Upper lobe of right lung (tissue), 1 donor: ENCODE measurements around the gene MON1A. TPM values are rescaled to one million over a fixed set of nuclear protein-coding genes. Genes with fewer than 3 reads are reported as not detected.

Source experiments
- ATAC-seq: fragments of 200-7000 bp; cut with Tn5 transposase; one replicate; pipeline ENCODE4 v1.9.1; 2020; ENCODE audit warnings: mild to moderate bottlenecking, moderate library complexity
- DNase-seq: peaks from one replicate; pipeline ENCODE4 v3.0.0-alpha.2; 2020
- H3K27ac ChIP-seq: fragments of 200-600 bp; one replicate; pipeline ENCODE4 v1.8.0; 2022
- H3K27me3 ChIP-seq: fragments of 200-600 bp; one replicate; pipeline ENCODE4 v1.8.0; 2022; ENCODE audit warnings: mild to moderate bottlenecking
- H3K36me3 ChIP-seq: fragments of 200-600 bp; one replicate; pipeline ENCODE4 v1.8.0; 2022
- H3K4me1 ChIP-seq: fragments of 200-600 bp; one replicate; pipeline ENCODE4 v1.8.0; 2022
- H3K4me3 ChIP-seq: fragments of 200-600 bp; one replicate; pipeline ENCODE4 v1.8.0; 2022; ENCODE audit warnings: mild to moderate bottlenecking
- H3K9me3 ChIP-seq: fragments of 200-600 bp; one replicate; pipeline ENCODE4 v1.8.0; 2022
- intact Hi-C: fragments of 100-400 bp; cut with DNase I; formaldehyde crosslinking; loops from one replicate; pipeline ENCODE4 v1.11.0; 2022
- long read RNA-seq: library from polyadenylated mRNA; unstranded; transcript quantifications from one replicate; pipeline ENCODE4 v2.0.0, GENCODE V29; 2021
- total RNA-seq: library from RNA; stranded (reverse); fragmentation: NEBNext Ultra II Directional; extraction: Animal tissue kit (Norgen Biotek cat#: 25700); gene quantifications from one replicate; pipeline ENCODE4 v1.2.1, GENCODE V29; 2021
- TF ChIP-seq, protein P1 (sequence below): fragments of 200-600 bp; IDR thresholded peaks from one replicate; pipeline ENCODE4 v1.8.0; 2022; ENCODE audit warnings: antibody characterized with exemption
- donor health status: DM: no; HTN: yes; CAD: no; lungs with severe emphysema.

MON1A gene, protein sequence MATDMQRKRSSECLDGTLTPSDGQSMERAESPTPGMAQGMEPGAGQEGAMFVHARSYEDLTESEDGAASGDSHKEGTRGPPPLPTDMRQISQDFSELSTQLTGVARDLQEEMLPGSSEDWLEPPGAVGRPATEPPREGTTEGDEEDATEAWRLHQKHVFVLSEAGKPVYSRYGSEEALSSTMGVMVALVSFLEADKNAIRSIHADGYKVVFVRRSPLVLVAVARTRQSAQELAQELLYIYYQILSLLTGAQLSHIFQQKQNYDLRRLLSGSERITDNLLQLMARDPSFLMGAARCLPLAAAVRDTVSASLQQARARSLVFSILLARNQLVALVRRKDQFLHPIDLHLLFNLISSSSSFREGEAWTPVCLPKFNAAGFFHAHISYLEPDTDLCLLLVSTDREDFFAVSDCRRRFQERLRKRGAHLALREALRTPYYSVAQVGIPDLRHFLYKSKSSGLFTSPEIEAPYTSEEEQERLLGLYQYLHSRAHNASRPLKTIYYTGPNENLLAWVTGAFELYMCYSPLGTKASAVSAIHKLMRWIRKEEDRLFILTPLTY
- 10.2 TPM for total RNA-seq
- long read RNA-seq, transcript MON1A-201 (6 exons, 2,370 nt) = major isoform, 23 of 36 reads
- long read RNA-seq, partial matches to known transcripts = 4 of 36 reads
- long read RNA-seq, other reads (novel, unspliced or antisense) = 3 of 36 reads

DNA sequence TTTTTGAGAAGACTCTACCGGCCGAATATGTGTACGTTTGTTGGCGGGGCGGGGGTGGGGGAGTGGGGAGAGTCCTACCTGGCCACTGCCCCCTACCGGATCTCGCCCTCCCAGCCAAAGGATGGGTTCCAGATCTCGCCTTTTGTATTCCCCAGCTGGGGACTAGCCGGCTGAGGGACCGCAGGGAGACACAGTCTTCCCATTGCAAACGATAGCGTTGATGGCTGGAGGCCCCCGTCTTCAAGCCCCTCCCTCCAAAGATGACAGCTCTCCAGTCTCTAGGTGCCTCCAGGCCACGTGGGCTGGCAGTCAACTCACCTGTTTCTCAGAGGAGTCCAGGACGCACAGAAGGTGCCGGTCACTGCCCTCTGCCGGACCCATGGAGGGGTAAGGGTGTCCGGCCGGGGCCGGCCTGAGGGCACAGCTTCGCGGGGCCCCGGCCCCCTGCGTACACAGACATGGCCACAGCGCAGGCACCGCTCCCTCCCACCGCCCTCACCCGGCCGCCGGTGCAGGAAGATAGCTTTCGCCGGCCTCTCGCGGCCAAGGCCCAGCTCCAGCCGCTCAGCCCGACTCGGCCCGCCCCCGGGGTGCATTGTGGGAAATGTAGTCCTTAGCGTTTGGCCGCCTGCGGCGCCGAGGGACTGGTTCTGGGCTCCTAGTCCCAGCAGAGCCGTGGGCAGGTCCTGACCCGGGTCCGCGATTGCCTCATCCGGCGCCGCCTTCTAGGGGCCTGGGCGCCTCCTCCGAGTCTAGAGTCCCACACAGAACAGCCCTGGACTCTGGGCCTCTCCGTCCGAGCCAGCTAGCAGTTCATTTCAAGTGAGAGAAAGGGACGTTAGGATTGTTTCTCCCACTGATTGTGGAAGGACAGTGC, at the start of gene MON1A:
Gene MON1A, minus strand, starts transcription at position 521 of the 877 bp plus-strand sequence. CDS start 16,465 bp downstream, outside the sequence.
- H3K4me1 ChIP-seq = peaks cover 11% of the 10 kb centered on the region
- intact Hi-C loops = no loop called here
- TF ChIP-seq, protein P1, sequence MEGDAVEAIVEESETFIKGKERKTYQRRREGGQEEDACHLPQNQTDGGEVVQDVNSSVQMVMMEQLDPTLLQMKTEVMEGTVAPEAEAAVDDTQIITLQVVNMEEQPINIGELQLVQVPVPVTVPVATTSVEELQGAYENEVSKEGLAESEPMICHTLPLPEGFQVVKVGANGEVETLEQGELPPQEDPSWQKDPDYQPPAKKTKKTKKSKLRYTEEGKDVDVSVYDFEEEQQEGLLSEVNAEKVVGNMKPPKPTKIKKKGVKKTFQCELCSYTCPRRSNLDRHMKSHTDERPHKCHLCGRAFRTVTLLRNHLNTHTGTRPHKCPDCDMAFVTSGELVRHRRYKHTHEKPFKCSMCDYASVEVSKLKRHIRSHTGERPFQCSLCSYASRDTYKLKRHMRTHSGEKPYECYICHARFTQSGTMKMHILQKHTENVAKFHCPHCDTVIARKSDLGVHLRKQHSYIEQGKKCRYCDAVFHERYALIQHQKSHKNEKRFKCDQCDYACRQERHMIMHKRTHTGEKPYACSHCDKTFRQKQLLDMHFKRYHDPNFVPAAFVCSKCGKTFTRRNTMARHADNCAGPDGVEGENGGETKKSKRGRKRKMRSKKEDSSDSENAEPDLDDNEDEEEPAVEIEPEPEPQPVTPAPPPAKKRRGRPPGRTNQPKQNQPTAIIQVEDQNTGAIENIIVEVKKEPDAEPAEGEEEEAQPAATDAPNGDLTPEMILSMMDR = peak; percentile 41
- H3K27me3 ChIP-seq = no peaks in the 10 kb centered on the region
- no peaks in the 10 kb centered on the region for H3K36me3 ChIP-seq
- DNase-seq (peak; percentile 99), ATAC-seq (peak; percentile 99)
- H3K27ac ChIP-seq = peak within 1 kb of the TSS; percentile 85
- H3K9me3 ChIP-seq = no peaks in the 10 kb centered on the region
- H3K4me3 ChIP-seq = peak within 1 kb of the TSS; percentile 81

DNA sequence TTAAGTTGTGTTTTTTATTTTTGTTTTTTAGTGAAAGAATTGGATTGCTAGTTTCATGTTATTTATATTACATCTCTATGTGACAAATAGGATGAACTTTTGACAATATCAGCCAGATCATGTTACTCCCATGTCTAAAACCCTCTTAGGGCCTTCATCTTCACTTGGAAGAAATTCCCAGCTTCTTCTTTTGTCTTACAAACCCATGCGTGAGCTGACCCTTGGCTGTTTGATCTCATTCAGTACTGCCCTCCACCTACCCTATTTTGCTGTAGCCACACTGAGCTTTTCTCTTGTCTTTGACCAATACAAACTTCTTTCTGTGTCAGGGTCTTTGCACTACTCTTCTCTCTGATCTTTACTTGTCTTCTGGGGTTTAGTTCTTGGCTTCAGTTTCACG, 47.3 kb upstream of the MON1A start:
- DNase-seq (no peak), ATAC-seq (no peak)
- Histone ChIP-seq H3K4me1 (no peaks in the 10 kb centered on the region), H3K9me3 (no peaks in the 10 kb centered on the region), H3K36me3 (peaks cover 72% of the 10 kb centered on the region), H3K27ac (no peak overlapping the region), H3K27me3 (no peaks in the 10 kb centered on the region), H3K4me3 (no peak overlapping the region)
- intact Hi-C loops = no loop called here
- TF ChIP-seq, protein P1 = no peak

DNA sequence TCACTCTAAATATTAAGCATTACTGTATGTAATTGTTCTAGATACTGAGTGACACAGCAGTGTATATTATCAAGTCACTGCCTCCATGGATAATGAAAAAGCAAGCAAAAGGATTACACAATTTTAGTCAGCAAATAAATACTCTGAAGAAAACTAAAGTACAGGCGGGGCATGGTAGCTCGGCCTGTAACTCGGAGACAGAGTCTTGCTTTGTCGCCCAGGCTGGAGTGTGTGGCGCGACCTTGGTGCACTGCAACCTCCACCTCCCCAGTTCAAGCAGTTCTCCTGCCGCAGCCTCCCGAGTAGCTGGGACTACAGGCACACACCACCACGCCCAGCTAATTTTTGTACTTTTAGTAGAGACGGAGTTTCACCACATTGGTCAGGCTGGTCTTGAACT, 43.0 kb upstream of the MON1A start:
- no peak overlapping the region for H3K27ac ChIP-seq
- ATAC-seq (peak; percentile 37), DNase-seq (no peak)
- peaks cover 2% of the 10 kb centered on the region for H3K4me1 ChIP-seq
- no peaks in the 10 kb centered on the region for H3K27me3 ChIP-seq
- intact Hi-C loops = no loop called here
- no peak overlapping the region for H3K4me3 ChIP-seq
- peaks cover 51% of the 10 kb centered on the region for H3K36me3 ChIP-seq
- TF ChIP-seq, protein P1 = no peak
- H3K9me3 ChIP-seq = no peaks in the 10 kb centered on the region

DNA sequence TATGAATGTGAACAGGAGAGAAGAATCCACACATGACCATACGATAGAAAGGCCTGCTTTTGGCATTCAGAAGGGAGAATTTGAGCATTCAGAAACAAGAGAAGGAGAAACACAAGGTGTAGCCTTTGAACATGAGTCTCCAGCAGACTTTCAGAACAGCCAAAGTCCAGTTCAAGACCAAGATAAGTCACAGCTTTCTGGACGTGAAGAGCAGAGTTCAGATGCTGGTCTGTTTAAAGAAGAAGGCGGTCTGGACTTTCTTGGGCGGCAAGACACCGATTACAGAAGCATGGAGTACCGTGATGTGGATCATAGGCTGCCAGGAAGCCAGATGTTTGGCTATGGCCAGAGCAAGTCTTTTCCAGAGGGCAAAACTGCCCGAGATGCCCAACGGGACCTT, 38.7 kb upstream of the MON1A start:
- H3K4me1 ChIP-seq = peaks cover 4% of the 10 kb centered on the region
- H3K4me3 ChIP-seq = no peak overlapping the region
- intact Hi-C loops = no loop called here
- H3K36me3 ChIP-seq = peaks cover 25% of the 10 kb centered on the region
- H3K27me3 ChIP-seq = no peaks in the 10 kb centered on the region
- TF ChIP-seq, protein P1 = no peak
- no peaks in the 10 kb centered on the region for H3K9me3 ChIP-seq
- DNase-seq (no peak), ATAC-seq (no peak)
- H3K27ac ChIP-seq = no peak overlapping the region

DNA sequence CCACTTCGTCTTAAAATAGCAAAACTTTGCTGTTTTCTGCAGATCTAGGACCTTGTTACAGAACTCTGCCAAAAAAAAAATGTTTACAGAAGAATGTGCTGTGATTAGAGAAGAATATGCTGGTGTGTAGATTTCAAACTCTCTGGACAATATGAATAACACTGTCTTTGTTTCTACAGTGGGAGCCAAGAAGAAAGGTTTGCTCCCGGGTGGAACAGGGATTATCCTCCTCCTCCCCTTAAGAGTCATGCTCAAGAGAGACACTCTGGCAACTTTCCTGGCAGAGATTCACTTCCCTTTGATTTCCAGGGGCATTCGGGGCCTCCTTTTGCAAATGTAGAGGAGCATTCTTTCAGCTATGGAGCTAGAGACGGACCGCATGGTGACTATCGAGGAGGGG, 37.7 kb upstream of the MON1A start:
- Histone ChIP-seq H3K4me1 (peaks cover 4% of the 10 kb centered on the region), H3K4me3 (no peak overlapping the region), H3K36me3 (peaks cover 22% of the 10 kb centered on the region), H3K27me3 (no peaks in the 10 kb centered on the region), H3K9me3 (no peaks in the 10 kb centered on the region), H3K27ac (no peak overlapping the region)
- TF ChIP-seq, protein P1 = no peak
- intact Hi-C loops = no loop called here
- DNase-seq (no peak), ATAC-seq (no peak)
